GM18867 (cell line): ENCODE measurements around the gene MBNL1.

ENCODE experiments used
- ATAC-seq: cut with Tn5 transposase; IDR thresholded peaks from one replicate; pipeline ENCODE4 v1.9.1; 2021; ENCODE audit warnings: mild to moderate bottlenecking, moderate library complexity; ENCODE audit not compliant: unreplicated experiment

The MBNL1 gene

GRCh38 chr3:152295344-152295743 lies 26.6 kb downstream of the MBNL1 start:
- ATAC-seq: no peak

DNA sequence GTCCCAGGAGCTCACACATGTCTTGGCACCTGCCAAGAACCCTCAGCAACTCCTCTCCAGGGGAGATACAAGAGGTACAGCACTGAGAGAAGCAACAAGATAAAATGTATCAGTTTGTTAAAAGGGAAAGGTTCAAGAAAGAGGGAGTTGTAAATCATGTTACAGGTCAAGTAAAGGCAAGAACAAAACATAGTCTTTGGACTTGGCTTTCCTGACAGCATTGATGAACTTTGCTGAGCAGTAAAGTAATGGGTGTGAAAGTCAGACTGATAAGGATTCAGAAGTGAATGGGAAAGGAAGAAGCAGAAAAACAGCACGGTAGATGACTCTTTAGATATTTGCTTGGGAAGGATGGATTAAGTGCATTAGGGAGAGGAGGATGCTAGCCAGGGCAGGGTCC lies 27.1 kb downstream of the MBNL1 start:
- ATAC-seq: no peak

DNA sequence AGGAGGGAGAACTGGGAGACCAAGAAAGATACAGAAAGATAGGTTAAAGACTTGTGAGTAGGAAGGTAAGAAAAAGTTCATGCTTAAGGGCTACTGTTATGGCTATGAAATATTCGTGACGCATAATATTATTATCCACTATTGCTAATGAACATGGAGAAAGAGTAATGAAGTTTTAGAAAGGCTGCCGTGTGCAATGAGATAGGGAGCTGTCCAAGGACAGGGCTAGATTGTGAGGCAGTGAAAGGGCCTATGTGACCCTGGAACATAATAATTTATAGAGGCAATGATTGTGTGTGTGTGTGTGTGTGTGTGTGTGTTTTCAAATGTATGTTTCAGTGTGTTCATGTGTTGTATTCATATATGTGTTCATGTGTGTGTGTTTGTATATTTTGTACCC lies 27.7 kb downstream of the MBNL1 start:
- ATAC-seq: no peak

DNA sequence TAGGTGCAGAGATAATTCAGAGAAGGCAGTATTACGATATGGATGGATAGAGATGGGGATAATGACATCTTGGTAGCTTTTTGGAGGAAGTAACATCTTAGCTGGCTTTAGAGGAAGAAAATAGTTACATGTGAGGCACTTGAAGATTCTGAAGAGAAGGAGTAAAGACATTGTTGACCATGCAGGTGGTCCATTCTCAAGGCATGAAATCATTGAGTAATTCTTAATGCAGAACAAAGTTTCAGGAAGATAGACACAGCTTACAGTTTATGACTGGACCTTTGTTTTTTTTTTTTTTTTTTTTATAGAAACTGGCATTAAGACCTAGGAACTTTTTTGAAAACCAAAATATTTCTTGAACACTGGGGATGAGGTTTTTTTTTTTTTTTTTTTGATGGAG lies 28.2 kb downstream of the MBNL1 start:
- ATAC-seq: no peak

- ATAC-seq: peak; percentile 74
Observed at GRCh38 chr3:152298393-152299248, 29.9 kb downstream of the MBNL1 start.

DNA sequence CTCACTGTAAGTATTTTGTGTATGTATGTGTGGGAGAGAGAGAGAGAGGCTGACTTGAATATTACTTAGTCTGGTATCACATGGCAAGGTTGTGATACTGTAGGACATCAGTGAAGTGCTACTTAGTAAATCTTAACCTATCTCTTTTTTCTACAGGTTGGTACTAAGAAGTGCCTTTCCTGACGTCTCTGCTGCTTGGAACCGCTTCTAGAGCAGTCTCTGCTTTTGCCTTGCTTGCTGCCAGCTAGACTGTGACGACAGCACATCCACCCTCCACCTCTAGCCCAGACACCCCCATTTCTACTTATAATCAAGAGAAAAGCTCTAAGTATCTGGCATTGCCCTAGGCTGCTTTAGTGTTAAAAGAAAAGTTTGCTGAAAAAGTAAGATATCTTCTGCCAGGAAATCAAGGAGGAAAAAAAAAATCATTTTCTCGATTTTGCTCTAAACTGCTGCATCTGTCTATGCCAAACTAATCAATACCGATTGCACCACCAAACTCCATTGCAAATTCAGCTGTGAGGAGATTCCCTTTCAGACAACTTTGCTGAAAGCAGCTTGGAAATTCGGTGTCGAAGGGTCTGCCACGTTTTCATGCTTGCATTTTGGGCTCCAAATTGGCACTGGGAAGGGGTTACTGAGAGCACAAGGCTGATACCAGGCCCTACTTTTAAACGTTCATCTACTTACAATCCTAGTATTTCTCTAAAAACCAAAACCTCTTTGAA lies 30.7 kb downstream of the MBNL1 start:
- peak; percentile 15 for ATAC-seq

GRCh38 chr3:152300029-152300731 lies 31.5 kb downstream of the MBNL1 start:
- no peak for ATAC-seq

DNA sequence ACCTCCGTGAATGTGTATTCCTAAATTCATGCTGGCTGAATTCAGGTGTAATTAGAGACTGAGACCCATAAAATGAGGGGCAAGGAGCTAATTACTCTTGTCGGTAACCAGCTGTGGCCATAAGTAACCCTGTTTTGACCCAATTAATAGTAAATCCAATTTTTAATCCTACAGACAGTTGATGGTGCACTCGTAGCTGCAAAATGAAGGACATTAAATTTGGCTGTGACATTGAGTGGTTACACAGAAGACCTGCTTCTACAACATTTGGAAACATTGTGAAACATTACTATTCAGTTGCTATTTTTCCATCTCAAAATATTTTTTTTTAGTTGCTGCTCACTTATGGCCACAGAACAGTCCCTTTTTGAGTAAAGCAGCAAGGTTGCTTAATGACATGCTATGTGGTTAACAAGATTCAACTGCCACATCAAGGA lies 33.0 kb downstream of the MBNL1 start:
- no peak for ATAC-seq

- peak; percentile 62 for ATAC-seq
Observed at GRCh38 chr3:152302521-152303021, 33.8 kb downstream of the MBNL1 start.

DNA sequence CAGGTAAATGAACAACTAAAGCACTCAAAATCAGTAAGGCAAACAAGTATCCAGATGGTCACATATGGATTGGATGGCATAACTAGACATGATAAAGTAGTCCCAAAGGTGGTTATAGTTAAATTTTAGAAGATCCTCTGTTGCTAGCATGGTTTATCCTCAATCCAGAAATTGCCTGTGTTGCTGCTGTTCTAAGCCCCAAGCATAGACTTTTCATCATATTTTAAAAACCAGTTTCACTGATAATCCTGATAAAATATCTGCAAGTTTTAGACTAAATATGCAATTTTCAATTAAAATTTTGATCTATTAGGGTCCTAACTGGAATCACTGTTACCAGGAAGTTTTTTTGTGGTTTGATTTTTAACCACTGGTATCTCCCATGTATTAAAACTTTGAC lies 35.4 kb downstream of the MBNL1 start:
- ATAC-seq: no peak

- ATAC-seq: no peak
Observed at GRCh38 chr3:152305075-152305474, 36.3 kb downstream of the MBNL1 start.

DNA sequence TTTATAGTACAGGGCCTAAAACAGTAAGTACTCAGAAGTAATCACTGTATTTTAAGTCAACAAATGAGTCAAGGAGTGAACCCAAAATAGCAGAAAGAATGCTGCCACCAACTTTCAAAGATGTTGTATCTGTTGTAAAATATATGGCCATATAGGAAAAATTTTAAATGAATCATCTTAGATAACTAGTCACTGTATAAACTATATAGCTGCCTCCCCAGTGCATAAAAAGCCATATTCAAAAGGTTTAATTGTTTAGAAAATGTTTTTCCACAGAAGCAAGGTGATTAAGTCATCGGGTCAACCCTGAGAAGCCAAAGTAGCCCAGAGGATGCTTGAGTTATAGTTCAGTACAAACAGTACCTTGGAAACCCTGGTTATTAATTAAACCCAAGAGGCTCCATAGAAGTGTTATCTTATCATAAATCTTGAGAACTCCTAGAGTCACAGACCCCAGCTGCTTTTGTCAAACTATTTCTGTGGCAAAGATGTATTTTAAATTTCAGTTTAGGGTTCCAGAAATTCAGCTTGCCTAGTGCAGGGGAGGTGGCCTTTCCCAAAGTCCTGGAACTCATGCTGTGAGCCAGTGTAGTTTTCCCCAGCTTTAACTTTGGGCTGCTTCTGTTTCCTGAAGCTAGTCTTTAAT lies 39.2 kb downstream of the MBNL1 start:
- no peak for ATAC-seq

- no peak for ATAC-seq
Observed at GRCh38 chr3:152308475-152308844, 39.7 kb downstream of the MBNL1 start.

GRCh38 chr3:152309031-152309430 lies 40.3 kb downstream of the MBNL1 start:
- no peak for ATAC-seq

GRCh38 chr3:152309535-152310307 lies 41.0 kb downstream of the MBNL1 start:
- no peak for ATAC-seq

DNA sequence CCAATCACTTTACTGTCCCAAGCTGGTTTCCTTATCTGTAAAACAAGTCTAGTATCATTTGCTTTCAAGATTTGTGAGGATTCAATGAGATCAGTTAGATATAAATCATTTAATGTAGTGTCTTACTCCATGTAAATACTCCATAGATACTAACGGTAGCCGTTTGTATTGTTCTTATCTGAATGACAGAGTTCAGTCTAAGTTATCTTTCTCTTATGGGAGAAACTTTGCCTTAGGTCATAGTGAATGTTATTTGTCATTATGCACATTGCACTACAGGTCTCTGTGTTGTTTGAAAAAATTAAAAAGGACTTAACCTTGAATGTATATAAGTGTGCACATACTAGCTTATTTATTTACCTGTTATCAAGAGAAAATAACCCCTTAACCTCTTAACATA lies 44.7 kb downstream of the MBNL1 start:
- ATAC-seq: no peak

DNA sequence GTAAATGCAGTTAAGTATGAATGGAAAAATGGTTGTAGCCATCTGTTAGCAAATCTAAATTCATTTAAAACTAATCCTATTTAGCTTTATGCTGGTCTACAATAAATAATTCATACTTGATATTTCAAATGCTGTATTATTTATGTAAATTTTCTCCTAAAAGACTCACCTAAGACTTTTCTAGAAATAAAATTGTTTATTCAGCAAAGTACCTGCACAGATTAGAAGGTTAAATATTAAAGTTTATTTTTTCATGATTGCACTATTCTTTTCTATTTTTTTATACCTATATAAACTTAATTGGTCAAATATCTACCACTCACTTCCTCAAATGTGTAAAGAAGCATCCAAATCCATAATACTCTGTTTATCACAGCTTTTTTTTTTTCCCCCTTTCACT lies 45.2 kb downstream of the MBNL1 start:
- ATAC-seq: no peak

GRCh38 chr3:152314677-152315353 lies 46.1 kb downstream of the MBNL1 start:
- ATAC-seq: no peak

DNA sequence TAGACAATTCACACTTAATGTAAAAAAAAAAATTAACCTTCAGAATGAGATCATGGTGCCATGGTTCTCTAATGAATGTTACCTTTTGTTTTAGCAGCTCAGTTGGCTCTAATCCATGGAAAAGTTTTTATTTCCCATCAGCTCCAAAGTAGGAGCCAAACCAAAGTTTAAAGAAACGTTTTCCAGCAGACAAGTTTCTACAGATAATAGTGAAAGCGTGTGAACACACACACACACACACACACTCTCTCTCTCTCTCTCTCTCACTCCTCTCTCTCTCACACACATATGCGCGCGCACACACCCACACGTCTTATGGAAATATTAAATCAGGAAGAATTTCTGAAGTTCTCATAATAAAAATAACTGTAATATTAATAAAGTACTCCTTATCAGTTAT lies 46.9 kb downstream of the MBNL1 start:
- ATAC-seq: no peak

DNA sequence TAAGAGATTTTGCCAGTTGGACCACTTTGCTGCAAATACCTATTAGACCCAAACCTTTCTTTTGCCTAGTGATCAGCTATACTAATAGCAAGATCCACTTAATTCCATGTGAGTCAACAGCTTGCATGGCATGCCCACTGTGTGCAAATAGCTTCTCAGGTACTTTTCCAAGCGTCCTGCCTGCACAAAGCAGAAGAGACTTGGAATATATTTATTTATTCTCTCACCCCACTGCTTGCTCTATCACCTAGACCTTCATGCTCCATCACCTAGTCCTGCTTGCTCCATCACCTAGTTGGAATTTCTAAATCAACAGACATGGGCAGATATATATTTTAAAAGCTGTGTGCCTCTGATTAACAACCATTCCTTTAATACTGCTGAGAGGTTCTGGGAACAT lies 47.6 kb downstream of the MBNL1 start:
- ATAC-seq: no peak
